Pancreas (tissue), 10 donors: ENCODE data around the gene PIP5K1B. TPM values are rescaled to one million over a fixed set of nuclear protein-coding genes. Genes with fewer than 3 reads are reported as not detected.
A peak's percentile ranks its signal among the peaks of the same experiment; 100 is the strongest.

Source experiments
- ATAC-seq, 4 donors: fragments of 200-7000 bp; cut with Tn5 transposase; one replicate each; pipeline versions ENCODE4 v1.8.0 to v1.9.1; 2020; ENCODE audit warnings: mild to moderate bottlenecking in 4 of 4, moderate library complexity in 4 of 4
- DNase-seq, 6 donors: peaks; one replicate each; pipeline ENCODE4 v3.0.0-alpha.2; 2020
- FAIRE-seq: peaks from 2 replicates; lab custom pipeline; 2012; peaks lifted over from hg19 to GRCh38; lab: Jason Lieb, UNC
- H3K27ac ChIP-seq, 4 donors: fragments of 200-600 bp; sonication (generic); 1 replicate in 3 of 4; 2 replicates in 1 of 4; pipeline versions ENCODE4 v1.5.0 to v1.8.0; 2020
- H3K27me3 ChIP-seq, 4 donors: fragments of 200-600 bp; one replicate each; pipeline ENCODE4 v1.8.0; 2021
- H3K36me3 ChIP-seq, 3 donors: fragments of 200-600 bp; sonication (generic) in 1 of 3; one replicate each; pipeline versions ENCODE4 v1.5.0 to v1.8.0; 2020 to 2021
- H3K4me1 ChIP-seq, 3 donors: fragments of 200-600 bp; one replicate each; pipeline ENCODE4 v1.8.0; 2021
- H3K4me3 ChIP-seq, 4 donors: fragments of 200-600 bp; sonication (generic) in 2 of 4; one replicate each; pipeline versions ENCODE4 v1.5.0 to v1.8.0; 2020 to 2021
- H3K9me3 ChIP-seq, 4 donors: fragments of 200-600 bp; one replicate each; pipeline ENCODE4 v1.8.0; 2021
- WGBS, 2 donors: extraction: QIAGEN DNeasy Blood & Tissue Kit; methylation state at CpG; one replicate each; pipeline ENCODE4 v1.1.7; 2013; 5-methylcytosine and 5-hydroxymethylcytosine counted together
- intact Hi-C, 3 donors: fragments of 100-400 bp; cut with DNase I; formaldehyde crosslinking; loops; one replicate each; pipeline versions ENCODE4 v1.11.1 to v1.14.2; 2022
- polyA plus RNA-seq, 2 donors: library from polyadenylated mRNA; stranded (reverse); fragments of 200-250 nt; gene quantifications; one replicate each; pipeline ENCODE4 v1.2.3, GENCODE V29; 2013
- total RNA-seq, 6 donors: library from RNA; stranded (reverse); fragmentation: NEBNext Ultra II Directional in 4 of 6; extraction: Animal tissue kit (Norgen Biotek cat#: 25700) in 4 of 6; gene quantifications; one replicate each; pipeline versions ENCODE4 v1.2.1 to v1.2.4, GENCODE V29; 2021 to 2023
- TF ChIP-seq, protein P1 (sequence below), 4 donors: fragments of 200-600 bp; sonication (generic) in 3 of 4; IDR thresholded peaks; one replicate each; pipeline versions ENCODE4 v1.5.0 to v1.8.0; 2021; ENCODE audit warnings: antibody characterized with exemption in 4 of 4
- donor health status: healthy with polysubstance abuse.
- donor health status: DM: no; HTN: no; CAD: no; lungs with moderate emphysema.
- donor health status: DM: no; HTN: no; CAD: no.
- donor health status: control.
- donor health status: control.
- donor health status: Bipolar disorder and iron deficiency.
- donor health status: DM: yes; HTN: yes; CAD: no.
- donor health status: DM: no; HTN: no; CAD: no.
- donor health status: DM: no; HTN: no; CAD: no.
- donor health status: DM: yes; HTN: yes; CAD: no.

The PIP5K1B gene
- total and polyA plus RNA-seq, 8 donors: 1.3 to 6.9 (median 6.2) TPM

DNA sequence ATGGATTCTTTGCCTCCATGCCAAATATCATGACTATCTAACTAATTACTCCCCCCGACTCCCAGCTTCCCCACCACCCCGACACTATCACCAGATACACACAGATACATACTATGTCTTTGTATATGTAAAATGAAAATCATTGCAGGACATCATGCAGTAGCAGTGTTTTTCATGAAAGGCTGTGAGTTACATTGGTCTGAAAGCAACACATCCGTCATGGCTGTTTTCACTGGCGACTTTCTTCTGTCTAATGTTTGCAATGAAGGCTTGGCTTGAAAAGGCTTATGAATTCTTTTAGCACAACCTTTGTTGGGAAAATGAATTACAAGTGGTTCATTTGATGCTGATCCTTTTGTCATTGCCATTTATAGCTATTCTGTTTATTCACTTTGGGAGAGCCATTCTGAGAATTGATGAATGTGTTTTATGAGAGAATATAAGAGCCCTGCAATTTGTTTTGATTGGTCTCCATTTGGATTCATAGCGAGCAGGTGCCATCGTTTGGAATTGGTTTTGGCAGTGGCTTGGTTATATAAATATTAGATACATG lies 103.4 kb downstream of the PIP5K1B start:
- no peak overlapping the region for H3K27ac ChIP-seq
- WGBS, 2 donors: 79 to 84% methylated on average over 6 of the region's 6 CpGs
- TF ChIP-seq, protein P1, sequence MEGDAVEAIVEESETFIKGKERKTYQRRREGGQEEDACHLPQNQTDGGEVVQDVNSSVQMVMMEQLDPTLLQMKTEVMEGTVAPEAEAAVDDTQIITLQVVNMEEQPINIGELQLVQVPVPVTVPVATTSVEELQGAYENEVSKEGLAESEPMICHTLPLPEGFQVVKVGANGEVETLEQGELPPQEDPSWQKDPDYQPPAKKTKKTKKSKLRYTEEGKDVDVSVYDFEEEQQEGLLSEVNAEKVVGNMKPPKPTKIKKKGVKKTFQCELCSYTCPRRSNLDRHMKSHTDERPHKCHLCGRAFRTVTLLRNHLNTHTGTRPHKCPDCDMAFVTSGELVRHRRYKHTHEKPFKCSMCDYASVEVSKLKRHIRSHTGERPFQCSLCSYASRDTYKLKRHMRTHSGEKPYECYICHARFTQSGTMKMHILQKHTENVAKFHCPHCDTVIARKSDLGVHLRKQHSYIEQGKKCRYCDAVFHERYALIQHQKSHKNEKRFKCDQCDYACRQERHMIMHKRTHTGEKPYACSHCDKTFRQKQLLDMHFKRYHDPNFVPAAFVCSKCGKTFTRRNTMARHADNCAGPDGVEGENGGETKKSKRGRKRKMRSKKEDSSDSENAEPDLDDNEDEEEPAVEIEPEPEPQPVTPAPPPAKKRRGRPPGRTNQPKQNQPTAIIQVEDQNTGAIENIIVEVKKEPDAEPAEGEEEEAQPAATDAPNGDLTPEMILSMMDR (IDR thresholded peaks at IDR 0.05): no peak
- FAIRE-seq (no peak), ATAC-seq (no peak), DNase-seq (no peak)
- no peaks in the 10 kb centered on the region for H3K27me3 ChIP-seq
- H3K9me3 ChIP-seq: no peaks in the 10 kb centered on the region
- no peak overlapping the region for H3K4me3 ChIP-seq
- intact Hi-C loops: no loop called here
- H3K4me1 ChIP-seq: peaks cover 0 to 4% (median 0%) of the 10 kb centered on the region in 3 donors
- no peaks in the 10 kb centered on the region for H3K36me3 ChIP-seq

DNA sequence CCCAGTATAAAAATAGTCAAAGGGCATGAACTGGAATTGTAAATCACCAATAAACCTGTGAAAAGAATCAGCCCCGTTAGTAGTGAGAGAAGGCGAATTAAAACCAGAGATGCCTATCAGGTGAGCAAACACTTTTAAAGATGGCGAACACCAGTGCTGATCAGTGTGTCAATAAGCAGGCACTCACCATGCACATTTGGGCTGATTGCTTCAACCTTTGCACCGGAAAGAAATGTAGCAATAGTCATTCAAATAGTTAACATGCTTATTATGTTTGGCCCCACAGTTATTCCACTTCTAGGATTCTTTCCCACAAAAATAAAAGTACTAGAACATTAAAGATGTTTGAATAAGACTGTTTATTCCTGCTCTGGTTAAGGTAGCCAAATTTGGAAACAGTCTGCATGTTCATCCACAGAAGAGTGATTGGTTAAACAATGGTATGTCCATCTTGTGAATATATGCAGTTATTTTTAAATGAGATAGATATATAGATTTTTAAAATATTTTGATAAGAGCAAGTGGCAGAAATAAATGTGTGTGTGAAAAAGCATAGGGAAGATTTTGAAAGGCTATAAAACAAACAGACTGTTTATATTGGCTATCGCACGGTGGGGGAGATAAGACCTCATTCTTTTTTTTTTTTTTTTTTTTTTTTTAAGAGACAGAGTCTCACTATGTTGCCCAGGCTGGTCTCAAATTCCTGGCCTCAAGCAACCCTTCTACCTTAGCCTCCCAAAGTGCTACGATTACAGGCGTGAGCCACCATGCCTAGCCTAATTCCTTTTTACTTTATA lies 112.2 kb downstream of the PIP5K1B start:
- Histone ChIP-seq H3K36me3 (no peaks in the 10 kb centered on the region), H3K4me1 (peaks cover 0 to 7% (median 3%) of the 10 kb centered on the region in 3 donors), H3K27me3 (no peaks in the 10 kb centered on the region), H3K27ac (no peak overlapping the region), H3K9me3 (no peaks in the 10 kb centered on the region), H3K4me3 (no peak overlapping the region)
- ATAC-seq: peak; percentile 44 to 71 (median 58)
- WGBS, 2 donors: 42 to 44% methylated on average over 8 of the region's 8 CpGs
- TF ChIP-seq, protein P1 (IDR thresholded peaks at IDR 0.05): no peak
- FAIRE-seq: no peak
- intact Hi-C loops: no loop called here
- no peak for DNase-seq

DNA sequence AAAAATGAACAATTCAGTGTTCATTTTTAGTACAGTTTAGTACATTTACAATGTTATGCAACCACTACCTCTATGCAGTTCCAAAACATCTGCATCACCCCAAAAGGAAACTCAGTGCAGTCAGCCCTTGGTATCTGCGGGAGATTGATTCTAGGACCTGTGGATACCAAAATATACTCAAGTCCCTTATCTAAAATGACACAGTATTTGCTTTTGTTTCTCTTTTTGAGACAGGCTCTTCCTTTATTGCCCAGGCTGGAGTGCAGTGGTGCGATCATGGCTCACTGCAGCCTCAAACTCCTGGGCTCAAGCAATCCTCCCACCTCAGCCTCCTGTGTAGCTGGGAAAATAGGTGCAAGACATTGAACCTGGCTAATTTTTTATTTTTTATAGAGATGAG lies 114.0 kb downstream of the PIP5K1B start:
- H3K36me3 ChIP-seq: no peaks in the 10 kb centered on the region
- intact Hi-C loops: no loop called here
- TF ChIP-seq, protein P1 (IDR thresholded peaks at IDR 0.05): no peak
- no peak overlapping the region for H3K4me3 ChIP-seq
- no peak for ATAC-seq
- H3K4me1 ChIP-seq: peaks cover 5 to 19% (median 11%) of the 10 kb centered on the region in 3 donors
- no peak overlapping the region for H3K27ac ChIP-seq
- no peak for DNase-seq
- WGBS, 2 donors: 95 to 96% methylated on average over 2 of the region's 2 CpGs
- no peaks in the 10 kb centered on the region for H3K27me3 ChIP-seq
- no peak for FAIRE-seq
- no peaks in the 10 kb centered on the region for H3K9me3 ChIP-seq

DNA sequence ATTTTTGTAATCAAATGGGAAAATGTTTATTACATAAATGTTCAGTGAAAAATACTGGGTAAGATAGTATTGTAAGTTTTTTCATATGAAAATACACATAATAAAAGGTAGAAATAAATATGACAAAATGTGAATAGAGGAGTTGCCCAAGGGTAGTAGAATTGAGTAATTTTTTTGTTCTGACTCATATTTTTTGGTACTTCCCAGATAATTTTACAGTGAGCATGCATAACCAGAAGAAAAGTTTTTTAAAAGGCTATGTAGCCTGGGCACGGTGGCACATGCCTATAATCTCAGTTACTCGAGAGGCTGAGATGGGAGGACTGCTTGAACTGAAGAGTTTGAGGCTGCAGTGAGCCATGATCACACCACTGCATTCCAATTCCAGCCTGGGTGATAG lies 116.9 kb downstream of the PIP5K1B start:
- Histone ChIP-seq H3K4me3 (no peak overlapping the region), H3K4me1 (peaks cover 5 to 18% (median 11%) of the 10 kb centered on the region in 3 donors), H3K27me3 (no peaks in the 10 kb centered on the region), H3K9me3 (no peaks in the 10 kb centered on the region), H3K36me3 (no peaks in the 10 kb centered on the region), H3K27ac (peak overlapping the region in 1 of 4 donors; percentile 10)
- FAIRE-seq: no peak
- 88 to 90% methylated on average over 2 of the region's 2 CpGs for WGBS, 2 donors
- DNase-seq: no peak
- no peak for ATAC-seq
- intact Hi-C loops: no loop called here
- TF ChIP-seq, protein P1 (IDR thresholded peaks at IDR 0.05): no peak
